Measurements from ENCODE around the gene PHYHD1. TPM values are rescaled to one million over a fixed set of nuclear protein-coding genes. Genes with fewer than 3 reads are reported as not detected.

The PHYHD1 gene
- total RNA-seq, 1 experiment from 2014 or later: 27.2 TPM

DNA sequence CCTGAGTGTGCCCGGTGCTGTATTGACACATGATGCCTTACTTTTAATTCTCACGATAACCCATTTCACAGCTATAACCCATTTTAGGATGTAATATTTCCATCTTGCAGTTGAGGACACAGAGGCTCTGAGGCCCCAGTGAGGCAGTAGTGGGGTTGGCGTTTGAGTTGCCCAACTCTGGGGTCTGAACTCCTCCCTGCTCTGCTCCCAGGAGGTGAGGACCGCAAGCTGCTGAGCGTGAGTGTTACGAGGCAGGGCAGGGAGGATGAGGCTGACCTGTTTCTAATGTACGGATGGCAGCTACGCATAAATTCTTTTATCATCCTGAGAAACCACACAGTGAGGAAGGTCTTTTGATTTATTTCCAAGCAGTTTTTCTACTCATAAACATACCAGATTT lies 27.4 kb upstream of the PHYHD1 start:
- Histone ChIP-seq H3K4me3 (ENCODE audit: insufficient read depth, low read depth, low read length) (no peak overlapping the region), H3K36me3 (replicated peaks; ENCODE audit: control insufficient read depth, insufficient read depth, low read length) (peaks cover 10% of the 10 kb centered on the region), H3K27me3 (ENCODE audit: control insufficient read depth, insufficient read depth, low read length) (no peaks in the 10 kb centered on the region)
- peak; percentile 11 for DNase-seq

DNA sequence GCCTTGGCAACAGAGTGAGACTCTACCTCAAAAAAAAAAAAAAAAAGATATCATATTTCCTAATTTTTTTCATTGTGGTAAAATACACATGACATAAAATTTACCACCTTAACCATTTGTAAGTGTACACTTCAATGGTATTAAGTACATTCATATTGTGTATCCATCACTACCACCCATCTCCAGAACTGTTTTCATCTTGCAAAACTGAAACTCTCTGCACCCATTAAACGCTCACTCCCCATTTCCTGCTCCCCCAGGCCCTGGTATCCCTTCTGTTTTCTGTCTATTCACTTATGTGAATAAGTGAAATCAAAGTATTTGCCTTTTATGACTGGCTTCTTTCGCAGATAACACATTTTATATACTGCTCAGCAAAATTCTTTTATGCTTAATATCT lies 26.0 kb upstream of the PHYHD1 start:
- peaks cover 6% of the 10 kb centered on the region for H3K36me3 ChIP-seq (replicated peaks; ENCODE audit: control insufficient read depth, insufficient read depth, low read length)
- no peak for DNase-seq
- no peaks in the 10 kb centered on the region for H3K27me3 ChIP-seq (ENCODE audit: control insufficient read depth, insufficient read depth, low read length)
- no peak overlapping the region for H3K4me3 ChIP-seq (ENCODE audit: insufficient read depth, low read depth, low read length)

DNA sequence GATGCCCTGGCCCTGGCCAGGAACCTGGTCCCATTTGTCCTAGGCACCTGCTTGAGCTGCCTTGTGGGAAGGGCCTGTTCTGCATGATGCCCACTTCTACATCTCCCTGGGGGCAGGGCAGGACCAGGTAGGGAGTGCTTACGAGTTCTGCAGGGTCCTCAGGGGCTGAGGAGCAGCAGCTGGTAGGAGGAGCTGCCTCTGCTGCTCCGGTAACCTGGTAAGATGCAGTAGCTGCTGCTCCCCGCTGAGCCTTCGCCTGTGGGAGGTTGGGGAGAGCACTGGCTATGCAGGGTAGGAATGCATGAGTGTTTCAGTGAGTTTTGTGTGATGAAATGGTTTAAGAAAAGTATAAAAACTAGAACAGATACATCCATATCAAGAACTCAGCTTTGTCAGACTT lies 25.2 kb upstream of the PHYHD1 start:
- DNase-seq: peak; percentile 80
- Histone ChIP-seq H3K27me3 (ENCODE audit: control insufficient read depth, insufficient read depth, low read length) (no peaks in the 10 kb centered on the region), H3K4me3 (ENCODE audit: insufficient read depth, low read depth, low read length) (no peak overlapping the region), H3K36me3 (replicated peaks; ENCODE audit: control insufficient read depth, insufficient read depth, low read length) (peaks cover 6% of the 10 kb centered on the region)

DNA sequence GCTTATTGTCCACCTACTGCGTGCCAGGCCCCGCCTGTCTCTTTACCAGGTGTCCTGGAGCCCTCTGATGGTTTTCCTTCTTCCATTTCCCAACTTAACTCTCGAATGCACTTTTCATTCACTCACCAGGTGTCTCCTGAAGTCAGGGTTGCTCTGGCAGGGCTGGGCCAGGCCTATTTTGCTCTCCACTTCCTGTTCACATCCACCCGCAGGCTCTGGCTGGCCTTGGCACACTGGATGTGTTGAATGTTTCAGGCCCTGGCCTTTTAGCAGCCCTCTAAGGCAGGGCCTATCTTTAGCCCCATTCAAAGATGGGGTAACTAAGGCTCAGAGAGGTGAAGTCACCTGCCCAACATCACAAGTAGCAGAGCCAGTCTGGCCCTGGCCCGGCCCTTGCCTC lies 22.4 kb upstream of the PHYHD1 start:
- Histone ChIP-seq H3K36me3 (replicated peaks; ENCODE audit: control insufficient read depth, insufficient read depth, low read length) (peaks cover 2% of the 10 kb centered on the region), H3K4me3 (ENCODE audit: insufficient read depth, low read depth, low read length) (no peak overlapping the region), H3K27me3 (ENCODE audit: control insufficient read depth, insufficient read depth, low read length) (no peaks in the 10 kb centered on the region)
- no peak for DNase-seq

DNA sequence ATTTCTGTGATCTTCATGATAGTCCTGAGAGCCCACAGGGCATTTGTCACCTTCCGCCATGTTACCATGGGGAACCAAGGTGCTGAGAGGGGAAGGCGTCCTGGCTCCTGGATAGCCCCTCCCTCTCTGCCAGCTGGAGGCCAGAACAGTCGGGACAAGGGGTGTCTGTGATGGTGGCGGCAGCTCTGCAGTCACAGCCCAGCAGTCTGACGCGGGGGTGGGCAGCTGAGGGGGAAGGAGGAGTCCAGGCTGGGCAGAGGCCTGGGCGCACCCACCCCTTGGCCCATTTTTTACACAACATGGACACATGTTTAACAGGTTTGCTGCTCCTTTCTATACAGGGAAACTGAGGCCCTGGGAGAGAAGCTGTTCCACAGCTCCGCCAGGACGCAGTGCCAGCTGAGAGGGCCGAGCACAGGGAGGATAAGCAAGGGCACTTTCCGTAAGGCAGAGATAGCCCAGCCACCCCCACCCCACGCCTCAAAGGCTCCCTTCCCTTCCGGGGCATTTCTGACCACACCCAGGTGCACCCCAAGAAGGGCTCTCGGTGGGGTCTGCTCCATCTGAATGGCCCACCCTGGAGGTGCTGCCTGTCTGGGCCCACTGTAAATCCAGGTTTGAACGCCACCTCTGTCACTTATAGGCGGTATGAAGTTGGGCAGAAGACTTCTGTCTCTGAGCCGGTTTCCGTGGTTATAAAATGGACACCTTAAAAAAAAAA lies 21.8 kb upstream of the PHYHD1 start:
- no peaks in the 10 kb centered on the region for H3K27me3 ChIP-seq (ENCODE audit: control insufficient read depth, insufficient read depth, low read length)
- no peak overlapping the region for H3K4me3 ChIP-seq (ENCODE audit: insufficient read depth, low read depth, low read length)
- no peak for DNase-seq
- H3K36me3 ChIP-seq (replicated peaks; ENCODE audit: control insufficient read depth, insufficient read depth, low read length): peaks cover 2% of the 10 kb centered on the region; the same call in 1 of the 2 replicates

DNA sequence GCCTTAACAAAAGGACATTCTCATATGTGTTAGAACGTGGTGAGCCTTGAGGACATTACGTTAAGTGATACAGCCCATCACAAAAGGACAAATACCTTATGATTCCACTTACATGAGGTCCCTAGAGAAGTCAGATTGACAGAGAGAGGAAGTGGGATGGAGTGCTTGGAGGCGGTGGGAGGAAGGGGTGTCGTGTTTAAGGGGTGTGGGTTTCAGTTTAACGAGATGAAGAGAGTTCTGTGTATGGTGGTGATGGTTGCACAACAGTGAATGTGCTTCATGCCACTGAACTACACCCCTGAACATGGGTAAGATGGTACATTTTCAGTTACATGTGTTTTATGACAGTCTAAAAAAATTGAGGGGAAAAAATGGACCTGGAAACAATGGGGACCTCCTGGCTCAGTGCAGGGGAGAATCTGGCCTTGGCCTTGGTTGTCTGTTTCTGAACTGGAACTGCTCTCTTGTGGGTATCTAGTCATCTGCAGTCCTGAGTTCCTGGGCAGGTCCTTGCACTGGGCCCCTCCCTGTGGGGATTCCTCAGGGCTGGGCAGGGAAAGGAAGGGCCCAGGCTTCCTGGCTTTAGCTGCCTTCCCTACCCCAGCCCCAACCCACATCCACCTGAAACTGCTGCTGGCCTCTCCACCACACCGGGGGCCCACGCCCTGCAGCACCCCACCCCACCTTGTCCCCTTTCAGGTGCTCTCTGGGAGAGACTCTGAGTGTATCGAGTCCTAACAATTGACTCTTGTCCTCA lies 21.0 kb upstream of the PHYHD1 start:
- no peaks in the 10 kb centered on the region for H3K27me3 ChIP-seq (ENCODE audit: control insufficient read depth, insufficient read depth, low read length)
- no peak overlapping the region for H3K4me3 ChIP-seq (ENCODE audit: insufficient read depth, low read depth, low read length)
- no peak for DNase-seq
- H3K36me3 ChIP-seq (replicated peaks; ENCODE audit: control insufficient read depth, insufficient read depth, low read length): peaks cover 2% of the 10 kb centered on the region; the same call in 1 of the 2 replicates

DNA sequence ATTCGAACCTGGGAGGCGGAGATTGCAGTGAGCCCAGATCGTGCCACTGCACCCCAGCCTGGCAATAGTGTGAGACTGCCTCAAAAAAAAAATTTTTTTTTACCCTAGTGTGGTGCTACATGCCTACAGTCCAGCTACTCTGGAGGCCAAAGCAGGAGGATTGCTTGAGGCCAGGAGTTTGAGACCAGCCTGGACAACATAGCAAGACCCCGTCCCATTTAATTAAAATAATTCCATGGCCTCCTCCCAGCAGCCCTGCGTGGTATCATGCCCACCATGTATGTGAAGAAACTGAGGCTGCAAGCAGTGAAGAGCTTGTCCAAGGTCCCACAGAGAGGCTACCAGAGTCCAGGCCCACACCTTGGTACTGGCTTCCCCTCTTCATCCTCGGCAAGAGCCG lies 19.4 kb upstream of the PHYHD1 start:
- Histone ChIP-seq H3K27me3 (ENCODE audit: control insufficient read depth, insufficient read depth, low read length) (no peaks in the 10 kb centered on the region), H3K36me3 (replicated peaks; ENCODE audit: control insufficient read depth, insufficient read depth, low read length) (no peaks in the 10 kb centered on the region; the same call in 1 of the 2 replicates), H3K4me3 (ENCODE audit: insufficient read depth, low read depth, low read length) (no peak overlapping the region)
- DNase-seq: no peak

DNA sequence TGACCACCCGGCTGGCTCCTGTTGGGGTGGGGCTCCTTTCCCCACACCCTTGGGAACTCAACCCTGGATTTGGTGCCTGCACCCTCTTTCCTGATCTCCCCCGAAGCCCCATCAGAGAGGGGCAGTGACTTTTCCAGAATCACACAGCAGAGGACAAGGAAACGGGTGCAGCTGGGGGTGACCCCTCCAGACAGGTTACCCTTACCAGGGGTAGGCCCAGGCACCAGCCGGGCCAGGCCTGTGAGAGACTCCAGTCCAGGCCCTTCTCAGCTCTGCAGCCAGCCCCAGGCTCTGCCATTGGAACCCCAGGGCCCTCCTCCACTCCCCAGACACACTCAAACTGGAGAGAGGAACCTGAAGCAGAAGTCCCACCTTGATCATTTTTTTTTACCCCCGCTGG lies 19.0 kb upstream of the PHYHD1 start:
- no peaks in the 10 kb centered on the region for H3K36me3 ChIP-seq (replicated peaks; ENCODE audit: control insufficient read depth, insufficient read depth, low read length)
- no peak for DNase-seq
- no peaks in the 10 kb centered on the region for H3K27me3 ChIP-seq (ENCODE audit: control insufficient read depth, insufficient read depth, low read length)
- no peak overlapping the region for H3K4me3 ChIP-seq (ENCODE audit: insufficient read depth, low read depth, low read length)

DNA sequence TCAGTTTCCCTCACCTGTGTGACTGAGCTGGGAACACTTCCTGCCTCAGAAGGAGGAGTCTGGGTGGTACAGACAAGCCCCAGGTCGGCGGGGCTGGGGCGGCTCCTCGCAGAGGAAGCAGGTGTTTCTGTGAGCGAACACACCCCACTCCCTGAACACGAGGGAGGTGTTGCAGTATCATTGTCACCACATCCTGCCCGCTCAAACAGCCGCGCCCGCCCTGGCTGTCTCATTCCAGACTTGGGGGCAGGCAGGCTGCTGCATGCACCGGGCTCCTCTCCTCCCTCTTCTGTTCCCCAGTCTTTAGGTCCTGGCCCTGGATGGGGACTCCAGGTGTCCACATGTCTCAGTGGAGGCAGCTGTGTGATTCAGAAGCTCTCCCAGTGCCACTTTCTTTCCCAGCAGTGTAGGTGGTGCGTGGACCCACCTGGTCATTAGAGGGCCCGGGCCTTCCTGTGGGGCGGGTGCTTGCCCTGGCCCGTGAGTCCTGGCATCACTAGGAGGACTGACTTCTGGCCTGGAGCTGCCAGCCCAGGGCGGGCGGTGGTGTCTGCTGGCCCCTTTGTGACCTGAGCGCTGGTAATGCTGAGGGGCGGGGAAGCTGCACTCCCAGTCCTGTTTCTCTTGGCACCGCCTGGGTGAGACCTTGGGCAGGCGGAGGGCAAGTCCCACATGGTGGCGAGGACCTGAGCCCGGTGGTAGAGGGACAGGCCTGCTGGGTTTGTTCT lies 18.3 kb upstream of the PHYHD1 start:
- Histone ChIP-seq H3K27me3 (ENCODE audit: control insufficient read depth, insufficient read depth, low read length) (no peaks in the 10 kb centered on the region), H3K4me3 (ENCODE audit: insufficient read depth, low read depth, low read length) (no peak overlapping the region), H3K36me3 (replicated peaks; ENCODE audit: control insufficient read depth, insufficient read depth, low read length) (no peaks in the 10 kb centered on the region; the same call in 1 of the 2 replicates)
- no peak for DNase-seq

DNA sequence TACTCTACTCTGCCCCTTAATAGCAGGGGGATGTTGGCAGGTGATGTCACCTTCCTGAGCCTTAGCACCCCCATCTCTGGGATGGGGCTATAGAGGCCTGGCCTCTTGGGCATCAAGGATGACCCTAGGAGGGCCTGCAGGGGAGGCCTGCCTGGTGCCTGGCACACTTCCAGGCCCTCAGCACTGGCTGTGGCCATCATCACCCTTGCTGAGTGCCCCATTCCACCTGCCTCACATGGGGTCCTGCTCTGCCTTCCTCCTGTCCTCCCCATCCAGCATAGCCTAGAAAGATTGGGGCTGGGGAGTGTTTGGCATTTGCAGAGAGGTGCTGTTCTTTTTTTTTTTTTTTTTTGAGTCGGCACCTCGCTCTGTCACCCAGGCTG lies 17.7 kb upstream of the PHYHD1 start:
- no peak for DNase-seq
- Histone ChIP-seq H3K36me3 (replicated peaks; ENCODE audit: control insufficient read depth, insufficient read depth, low read length) (peaks cover 5% of the 10 kb centered on the region), H3K4me3 (ENCODE audit: insufficient read depth, low read depth, low read length) (no peak overlapping the region), H3K27me3 (ENCODE audit: control insufficient read depth, insufficient read depth, low read length) (no peaks in the 10 kb centered on the region)

DNA sequence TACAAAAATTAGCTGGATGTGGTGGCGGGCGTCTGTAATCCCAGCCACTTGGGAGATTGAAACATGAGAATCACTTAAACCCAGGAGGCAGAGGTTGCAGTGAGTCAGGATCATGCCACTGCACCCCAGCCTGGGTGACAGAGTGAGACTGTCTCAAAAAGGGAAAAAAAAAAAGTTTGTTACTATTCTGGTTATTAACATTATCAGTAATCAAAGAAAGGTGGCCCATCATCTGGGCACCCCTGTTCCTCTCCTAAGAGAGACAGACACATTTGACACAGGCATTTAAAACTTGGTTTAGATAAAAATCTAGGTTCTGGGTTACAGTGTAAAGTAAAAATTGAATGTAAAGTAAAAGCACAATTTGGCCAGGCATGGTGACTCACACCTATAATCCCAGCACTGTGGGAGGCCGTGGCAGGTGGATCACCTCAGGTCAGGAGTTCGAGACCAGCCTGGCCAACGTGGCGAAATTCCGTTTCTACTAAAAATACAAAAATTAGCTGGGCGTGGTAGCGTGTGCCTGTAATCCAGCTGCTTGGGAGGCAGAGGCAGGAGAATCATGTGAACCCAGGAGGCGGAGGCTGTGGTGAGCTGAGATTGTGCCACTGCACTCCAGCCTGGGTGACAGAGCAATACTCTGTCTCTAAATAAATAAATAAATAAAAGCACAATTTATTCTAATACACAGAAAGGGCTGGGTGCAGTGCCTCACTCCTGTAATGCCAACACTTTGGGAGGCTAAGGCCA lies 16.7 kb upstream of the PHYHD1 start:
- no peak for DNase-seq
- no peak overlapping the region for H3K4me3 ChIP-seq (ENCODE audit: insufficient read depth, low read depth, low read length)
- no peaks in the 10 kb centered on the region for H3K27me3 ChIP-seq (ENCODE audit: control insufficient read depth, insufficient read depth, low read length)
- H3K36me3 ChIP-seq (replicated peaks; ENCODE audit: control insufficient read depth, insufficient read depth, low read length): peaks cover 15% of the 10 kb centered on the region

DNA sequence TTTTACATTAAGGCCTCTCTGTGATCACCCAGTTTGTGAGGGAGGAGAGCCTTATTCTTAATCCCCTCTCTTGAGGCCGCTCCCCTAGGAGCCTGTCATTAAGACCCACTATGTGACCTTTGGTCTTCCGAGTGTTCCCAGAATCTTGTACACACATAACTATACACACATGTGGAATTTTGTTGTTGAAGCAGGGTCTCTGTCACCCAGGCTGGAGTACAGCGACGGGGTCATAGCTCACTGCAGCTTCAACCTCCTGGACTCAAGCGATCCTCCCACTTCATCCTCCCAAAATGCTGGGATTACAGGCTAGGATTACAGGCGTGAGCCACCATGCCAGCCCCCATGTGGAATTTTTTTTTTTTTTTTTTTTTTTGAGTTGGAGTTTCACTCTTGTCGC lies 14.8 kb upstream of the PHYHD1 start:
- no peak for DNase-seq
- Histone ChIP-seq H3K27me3 (ENCODE audit: control insufficient read depth, insufficient read depth, low read length) (no peaks in the 10 kb centered on the region), H3K4me3 (ENCODE audit: insufficient read depth, low read depth, low read length) (no peak overlapping the region), H3K36me3 (replicated peaks; ENCODE audit: control insufficient read depth, insufficient read depth, low read length) (peaks cover 23% of the 10 kb centered on the region)

DNA sequence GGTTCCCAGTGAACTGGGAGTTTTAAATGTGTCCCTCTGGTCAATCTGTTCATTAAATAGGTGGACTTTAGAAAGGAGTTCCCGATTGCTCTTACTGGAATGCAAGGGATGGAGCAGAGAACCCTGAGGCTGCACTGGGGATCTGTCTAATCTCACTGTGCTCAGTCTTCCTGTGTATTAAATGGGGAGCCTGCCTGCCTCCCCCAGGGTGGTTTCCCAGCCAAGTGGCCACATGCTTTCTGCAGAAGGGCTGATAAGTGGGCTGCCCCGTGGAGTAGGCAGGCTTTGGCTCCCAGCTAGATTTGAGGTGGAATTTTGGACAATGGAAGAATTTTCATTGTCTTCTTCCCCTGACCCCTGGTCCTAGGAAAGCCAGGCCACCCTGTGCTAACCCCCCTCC lies 14.0 kb upstream of the PHYHD1 start:
- H3K36me3 ChIP-seq (replicated peaks; ENCODE audit: control insufficient read depth, insufficient read depth, low read length): peaks cover 23% of the 10 kb centered on the region
- no peaks in the 10 kb centered on the region for H3K27me3 ChIP-seq (ENCODE audit: control insufficient read depth, insufficient read depth, low read length)
- no peak for DNase-seq
- no peak overlapping the region for H3K4me3 ChIP-seq (ENCODE audit: insufficient read depth, low read depth, low read length)

DNA sequence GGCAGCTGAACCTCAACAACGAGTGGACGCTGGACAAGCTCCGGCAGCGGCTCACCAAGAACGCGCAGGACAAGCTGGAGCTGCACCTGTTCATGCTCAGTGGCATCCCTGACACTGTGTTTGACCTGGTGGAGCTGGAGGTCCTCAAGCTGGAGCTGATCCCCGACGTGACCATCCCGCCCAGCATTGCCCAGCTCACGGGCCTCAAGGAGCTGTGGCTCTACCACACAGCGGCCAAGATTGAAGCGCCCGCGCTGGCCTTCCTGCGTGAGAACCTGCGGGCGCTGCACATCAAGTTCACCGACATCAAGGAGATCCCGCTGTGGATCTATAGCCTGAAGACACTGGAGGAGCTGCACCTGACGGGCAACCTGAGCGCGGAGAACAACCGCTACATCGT lies 12.4 kb upstream of the PHYHD1 start:
- Histone ChIP-seq H3K36me3 (replicated peaks; ENCODE audit: control insufficient read depth, insufficient read depth, low read length) (peaks cover 23% of the 10 kb centered on the region), H3K27me3 (ENCODE audit: control insufficient read depth, insufficient read depth, low read length) (no peaks in the 10 kb centered on the region), H3K4me3 (ENCODE audit: insufficient read depth, low read depth, low read length) (no peak overlapping the region)
- no peak for DNase-seq

All from H7 (cell line).